GM19452 (cell line): ENCODE results near the gene CES2.
"Not testable (repeated sequence)": the region's sequence is repeated elsewhere in the genome, so short reads cannot be mapped to it uniquely, and the experiment has no call there.

Experiments used
- ATAC-seq: cut with Tn5 transposase; IDR thresholded peaks from one replicate; pipeline ENCODE4 v1.9.1; 2021; ENCODE audit not compliant: unreplicated experiment

CES2 gene

GRCh38 chr16:66952430-66953110 is 17.3 kb downstream of the CES2 start:
- no peak for ATAC-seq

GRCh38 chr16:66953462-66954096 is 18.3 kb downstream of the CES2 start:
- ATAC-seq = no peak

- ATAC-seq = no peak
These were observed 18.9 kb downstream of the CES2 start for GRCh38 chr16:66954097-66954659.

- ATAC-seq = not testable (repeated sequence)
These were observed 20.2 kb downstream of the CES2 start for GRCh38 chr16:66955363-66956153.

- ATAC-seq = not testable (repeated sequence)
These were observed 20.8 kb downstream of the CES2 start for GRCh38 chr16:66956154-66956457.

- no peak for ATAC-seq
These were observed 23.8 kb downstream of the CES2 start for GRCh38 chr16:66958857-66959703.

- no peak for ATAC-seq
These were observed 24.4 kb downstream of the CES2 start for GRCh38 chr16:66959704-66960161.

GRCh38 chr16:66960270-66960669 is 25.0 kb downstream of the CES2 start:
- ATAC-seq = no peak

- ATAC-seq = peak; percentile 68
These were observed 25.9 kb downstream of the CES2 start, which contains the start of gene CES3 for GRCh38 chr16:66961065-66961744. Gene CES3 (plus strand): TSS chr16:66961266. CDS start chr16:66961308, 42 bp downstream.

- ATAC-seq = no peak
These were observed 26.6 kb downstream of the CES2 start for GRCh38 chr16:66961914-66962313.

- no peak for ATAC-seq
These were observed 28.7 kb downstream of the CES2 start for GRCh38 chr16:66964049-66964448.

GRCh38 chr16:66968847-66969246 is 33.5 kb downstream of the CES2 start:
- ATAC-seq = no peak

- no peak for ATAC-seq
These were observed 35.7 kb downstream of the CES2 start for GRCh38 chr16:66970775-66971720.

- no peak for ATAC-seq
These were observed 37.7 kb downstream of the CES2 start for GRCh38 chr16:66972983-66973382.

GRCh38 chr16:66973716-66974115 is 38.4 kb downstream of the CES2 start:
- no peak for ATAC-seq

- ATAC-seq = not testable (repeated sequence)
These were observed 39.0 kb downstream of the CES2 start for GRCh38 chr16:66974156-66974931.

- ATAC-seq = not testable (repeated sequence)
These were observed 39.6 kb downstream of the CES2 start for GRCh38 chr16:66974932-66975246.

- ATAC-seq = no peak
These were observed 40.1 kb downstream of the CES2 start for GRCh38 chr16:66975302-66975893.
